Measurements from ENCODE around the gene EFNA1.

GRCh38 chr1:155135415-155136028, 7.8 kb downstream of the EFNA1 start, which contains the start of gene SLC50A1:
- TF ChIP-seq CTCF (IDR thresholded peaks at IDR 0.05; ENCODE audit: poor library complexity) (no peak), EZH2 (IDR thresholded peaks at IDR 0.05; ENCODE audit: borderline replicate concordance) (no peak), EZH2phosphoT487 (IDR thresholded peaks at IDR 0.05; ENCODE audit: low read depth, severe bottlenecking, unreplicated experiment) (no peak)
